GM18517 (cell line): ENCODE results near the gene MYCN.
"Not testable (repeated sequence)": the region's sequence is repeated elsewhere in the genome, so short reads cannot be mapped to it uniquely, and the experiment has no call there.

Source experiments
- ATAC-seq: cut with Tn5 transposase; IDR thresholded peaks from one replicate; pipeline ENCODE4 v1.9.1; 2021; ENCODE audit warnings: mild to moderate bottlenecking, moderate library complexity; ENCODE audit not compliant: unreplicated experiment

The MYCN gene

DNA sequence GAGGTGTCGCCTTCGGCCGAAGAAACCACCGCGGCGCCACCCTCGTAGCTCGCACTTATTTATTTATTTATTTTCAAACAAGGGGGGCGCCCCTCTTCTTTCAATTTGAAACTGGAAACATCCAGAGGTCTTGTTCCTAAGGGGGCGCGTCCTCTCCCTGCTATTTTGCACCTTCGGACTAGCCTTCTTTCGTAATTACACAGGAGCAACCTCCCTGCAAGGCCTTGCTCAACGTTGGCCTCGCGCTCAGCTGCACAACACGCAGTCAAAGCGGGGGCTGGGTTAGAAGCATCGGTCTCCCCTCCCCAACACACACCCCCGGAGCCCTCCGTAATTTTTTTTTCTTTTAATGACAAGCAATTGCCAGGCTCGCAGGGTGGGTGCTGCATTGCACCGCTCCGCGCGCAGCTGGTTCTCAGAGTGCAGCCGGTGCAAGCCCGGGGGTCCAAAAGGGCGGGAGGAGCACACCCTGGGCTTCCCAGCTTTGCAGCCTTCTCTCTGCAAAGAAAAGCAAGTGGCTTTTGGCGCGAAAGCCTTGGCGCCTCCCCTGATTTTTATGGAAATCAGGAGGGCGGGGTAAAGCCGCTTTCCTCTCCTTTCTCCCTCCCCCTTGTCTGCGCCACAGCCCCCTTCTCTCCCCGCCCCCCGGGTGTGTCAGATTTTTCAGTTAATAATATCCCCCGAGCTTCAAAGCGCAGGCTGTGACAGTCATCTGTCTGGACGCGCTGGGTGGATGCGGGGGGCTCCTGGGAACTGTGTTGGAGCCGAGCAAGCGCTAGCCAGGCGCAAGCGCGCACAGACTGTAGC lies at the start of gene MYCN:
Gene MYCN, plus strand, starts transcription at position 697 of the 807 bp plus-strand sequence. CDS start 1,515 bp downstream, outside the sequence.
- ATAC-seq: no peak

DNA sequence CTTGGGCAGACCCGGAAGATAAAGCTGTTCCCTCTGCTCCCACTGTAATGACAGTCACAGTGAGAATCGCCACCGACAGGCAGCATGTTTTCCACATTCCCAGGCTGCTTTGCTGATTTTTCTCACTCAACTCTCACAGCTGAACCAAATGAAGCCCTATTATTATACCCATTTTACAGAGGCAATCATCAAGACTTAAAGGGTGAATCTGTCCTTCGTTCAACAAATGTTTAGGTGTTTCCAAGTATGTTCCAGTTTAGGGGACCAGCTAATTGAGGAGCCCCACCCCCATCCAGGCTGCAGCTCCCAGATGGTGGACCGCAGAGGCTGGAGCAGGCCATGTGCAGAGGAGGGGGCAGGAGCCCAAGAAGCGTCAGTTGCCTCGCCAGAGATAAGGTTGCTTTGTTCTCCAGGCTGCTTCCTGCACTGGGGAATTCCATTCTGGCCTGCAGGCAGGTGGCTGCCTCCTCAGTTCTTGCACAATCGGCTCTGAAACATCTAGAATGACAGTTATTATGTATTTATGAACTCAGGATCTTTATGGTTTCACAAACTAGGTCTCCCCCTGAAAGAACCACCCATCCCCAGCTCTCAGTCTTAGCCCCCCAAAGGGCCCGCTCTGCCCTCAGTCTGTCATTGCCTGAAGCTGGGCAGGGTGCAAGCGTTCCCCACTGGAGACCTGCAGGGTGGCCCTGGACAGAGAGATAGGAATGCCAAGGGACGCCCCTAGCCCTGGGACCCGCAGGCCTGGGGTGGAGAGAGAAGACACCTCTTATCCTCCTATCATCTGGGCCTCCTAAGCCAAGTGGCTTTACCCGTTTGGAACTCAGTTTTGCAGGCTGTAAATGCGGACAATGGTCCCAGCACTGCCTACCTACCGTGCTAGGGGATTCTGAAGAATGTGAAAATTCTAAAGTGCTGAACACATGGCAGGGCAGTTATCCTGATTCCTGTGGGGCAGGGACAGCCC lies 49.1 kb upstream of the MYCN start:
- no peak for ATAC-seq

DNA sequence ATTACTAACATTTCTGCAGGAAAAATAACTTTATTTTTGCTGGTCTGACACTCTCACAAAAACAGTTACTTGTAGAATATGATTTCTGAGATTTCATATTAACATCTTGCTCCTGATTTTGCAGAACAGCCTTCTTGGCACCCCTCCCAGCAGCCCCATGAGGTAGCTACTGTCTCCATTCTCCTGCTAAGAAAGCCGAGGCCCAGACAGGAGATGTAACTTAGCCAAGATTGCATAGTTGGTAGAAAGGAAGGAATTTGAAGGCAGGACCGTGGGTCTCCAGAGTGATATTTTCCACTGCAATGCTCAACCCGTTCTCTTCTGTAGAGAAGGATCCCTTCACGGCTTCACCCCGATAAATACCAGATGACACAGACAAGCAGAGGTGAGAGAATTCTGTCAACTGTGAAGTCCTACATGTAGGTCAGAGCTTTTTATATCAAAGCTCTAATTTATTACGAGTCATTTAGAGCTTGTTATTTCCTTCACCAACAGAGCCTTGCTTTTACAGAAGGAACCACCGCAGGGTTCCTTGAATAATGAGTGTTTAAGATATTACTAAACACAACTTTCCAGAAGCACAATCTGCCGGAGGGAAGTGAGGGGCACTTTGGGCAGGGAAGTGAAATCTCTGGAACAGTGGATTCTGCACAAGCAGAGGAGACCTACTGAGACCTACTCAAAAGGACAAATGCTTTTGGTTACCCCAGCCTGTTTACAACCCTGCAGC lies 48.0 kb upstream of the MYCN start:
- ATAC-seq: no peak

DNA sequence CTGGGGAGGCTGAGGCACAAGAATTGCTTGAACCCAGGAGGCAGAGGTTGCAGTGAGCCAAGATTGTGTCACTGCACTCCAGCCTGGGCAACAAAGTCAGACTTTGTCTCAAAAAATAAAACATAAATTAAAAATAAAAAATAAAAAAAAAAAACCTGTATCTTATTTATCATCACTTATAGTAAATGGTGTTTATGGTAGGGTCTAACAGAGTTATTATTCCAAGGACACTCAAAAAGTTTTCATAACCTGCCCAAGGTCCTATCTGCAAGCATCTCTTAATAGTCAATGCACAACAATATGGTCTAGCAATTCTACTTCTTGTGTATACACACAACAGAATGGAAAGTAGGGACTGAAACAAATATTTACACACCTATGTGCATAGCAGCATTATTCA lies 47.3 kb upstream of the MYCN start:
- no peak for ATAC-seq

DNA sequence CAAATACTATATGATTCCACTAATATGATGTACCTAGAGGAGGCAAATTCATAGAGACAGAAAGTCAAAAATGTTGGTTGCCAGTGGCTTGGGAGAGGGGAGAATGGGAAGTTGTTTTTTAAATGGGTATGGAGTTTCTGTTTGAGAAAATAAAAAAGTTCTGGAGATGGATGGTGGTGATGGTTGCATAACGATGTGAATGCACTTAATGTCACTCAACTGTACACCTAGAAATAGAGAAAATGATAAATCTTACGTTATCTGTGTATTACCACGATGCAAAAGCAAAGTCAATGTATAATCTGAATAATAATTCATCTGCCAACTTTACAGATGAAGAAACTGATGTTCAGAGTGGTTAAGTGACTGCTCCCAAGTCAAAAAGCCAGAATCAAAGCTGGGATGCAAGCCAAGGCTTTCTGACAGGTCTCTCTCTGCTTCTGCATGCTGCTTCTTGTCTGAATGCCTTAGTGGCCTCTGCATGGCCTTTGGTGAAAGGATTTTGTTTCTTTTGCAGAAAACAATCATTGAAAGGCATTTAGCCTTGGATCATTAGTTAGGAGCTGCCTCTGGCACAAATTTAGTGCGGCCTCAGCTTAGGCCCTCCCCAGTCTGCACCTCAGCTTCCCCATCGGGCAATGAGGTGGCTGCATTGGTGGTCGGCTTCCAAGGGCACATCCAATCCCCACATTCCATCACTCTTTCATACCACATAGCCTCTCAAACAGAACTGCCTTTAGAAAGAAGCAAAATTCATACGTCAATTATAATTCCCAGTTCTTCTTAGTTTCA lies 46.5 kb upstream of the MYCN start:
- no peak for ATAC-seq

DNA sequence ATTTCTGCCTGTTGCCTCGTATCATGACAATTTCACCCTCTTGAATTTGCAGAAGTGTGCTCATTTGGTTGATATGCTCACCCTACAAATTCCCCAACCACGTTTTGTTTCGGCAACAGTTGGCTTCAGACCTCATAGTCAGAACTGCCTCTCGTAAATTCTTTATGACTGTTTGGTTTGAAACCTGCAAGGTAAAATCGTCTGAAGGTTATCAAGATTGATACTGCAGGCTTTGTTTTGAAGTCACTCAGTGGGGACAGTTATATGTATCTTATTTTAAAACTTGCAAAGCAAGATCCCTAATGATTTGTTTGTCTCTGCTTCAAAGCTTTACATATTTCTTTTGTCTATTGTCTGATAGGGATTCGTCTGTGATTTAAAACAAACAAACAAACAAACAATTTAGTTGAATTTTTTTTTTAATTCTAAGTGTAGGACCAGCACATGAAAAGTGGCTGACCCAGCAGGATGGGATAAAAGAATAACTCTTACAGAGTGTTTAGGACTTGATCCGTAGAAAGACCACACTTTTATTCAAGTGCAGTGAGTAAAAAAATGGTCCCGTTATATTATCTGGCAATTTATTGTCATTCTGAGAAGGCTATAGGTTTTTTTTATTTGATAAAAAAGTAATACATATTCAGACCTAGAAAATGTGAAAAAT lies 45.7 kb upstream of the MYCN start:
- ATAC-seq: no peak

DNA sequence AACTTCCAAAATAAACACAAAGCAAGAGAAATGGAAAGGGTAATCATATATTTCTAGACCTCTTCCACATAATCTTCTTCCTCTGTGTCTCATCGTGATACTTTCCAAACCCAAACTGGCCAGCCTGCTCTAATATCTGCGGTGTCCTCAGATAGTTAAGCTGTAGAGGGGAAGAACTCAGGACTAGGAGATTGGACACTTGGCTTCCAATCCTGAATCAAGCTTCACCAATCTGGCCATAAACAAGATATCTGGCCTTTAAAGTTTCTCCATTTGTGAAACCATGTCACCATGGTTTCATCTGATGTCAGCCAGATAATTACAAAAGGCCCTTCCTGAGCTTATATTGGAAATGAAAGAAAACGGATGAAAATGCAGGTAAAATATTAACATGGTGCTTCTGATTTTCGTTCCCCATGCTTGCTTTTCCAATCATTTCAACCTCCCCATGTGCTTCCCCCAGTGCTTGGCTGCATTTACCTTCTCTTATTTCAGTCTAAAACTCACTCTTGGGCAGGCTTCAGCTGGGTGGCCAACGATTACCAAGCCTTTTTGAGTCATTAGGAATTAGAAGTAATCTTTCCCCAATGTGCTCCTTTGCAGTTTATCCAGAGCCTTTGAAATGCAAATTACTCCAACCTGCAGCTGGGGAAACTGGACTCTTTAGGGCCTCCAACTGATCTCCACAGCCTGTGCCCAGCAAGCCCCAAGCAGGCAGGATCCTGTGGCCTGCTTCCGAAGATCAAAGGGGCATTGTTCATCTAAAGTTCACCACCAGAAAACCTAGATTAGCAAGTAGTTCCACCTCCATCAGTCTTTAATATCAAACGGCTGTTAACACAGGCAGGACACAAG lies 44.5 kb upstream of the MYCN start:
- ATAC-seq: no peak

DNA sequence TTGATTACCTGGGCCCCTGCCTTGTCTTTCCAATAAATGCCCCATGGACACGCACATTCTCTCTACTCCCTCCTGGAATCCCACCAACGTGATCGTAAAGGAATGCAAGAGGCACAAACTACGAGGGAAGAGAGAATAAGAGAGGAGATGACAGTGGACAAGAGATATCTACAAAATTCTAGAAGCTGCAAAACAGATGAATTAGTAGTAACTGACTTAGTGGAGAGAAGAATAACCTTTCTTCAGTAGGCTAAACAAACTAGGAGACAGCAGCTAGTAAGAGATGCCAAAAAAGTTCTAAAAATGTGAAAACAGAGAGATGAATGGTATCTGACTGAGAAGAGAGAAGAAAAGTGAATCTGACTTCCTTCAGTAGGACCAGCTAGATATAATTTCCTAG lies 43.5 kb upstream of the MYCN start:
- no peak for ATAC-seq

DNA sequence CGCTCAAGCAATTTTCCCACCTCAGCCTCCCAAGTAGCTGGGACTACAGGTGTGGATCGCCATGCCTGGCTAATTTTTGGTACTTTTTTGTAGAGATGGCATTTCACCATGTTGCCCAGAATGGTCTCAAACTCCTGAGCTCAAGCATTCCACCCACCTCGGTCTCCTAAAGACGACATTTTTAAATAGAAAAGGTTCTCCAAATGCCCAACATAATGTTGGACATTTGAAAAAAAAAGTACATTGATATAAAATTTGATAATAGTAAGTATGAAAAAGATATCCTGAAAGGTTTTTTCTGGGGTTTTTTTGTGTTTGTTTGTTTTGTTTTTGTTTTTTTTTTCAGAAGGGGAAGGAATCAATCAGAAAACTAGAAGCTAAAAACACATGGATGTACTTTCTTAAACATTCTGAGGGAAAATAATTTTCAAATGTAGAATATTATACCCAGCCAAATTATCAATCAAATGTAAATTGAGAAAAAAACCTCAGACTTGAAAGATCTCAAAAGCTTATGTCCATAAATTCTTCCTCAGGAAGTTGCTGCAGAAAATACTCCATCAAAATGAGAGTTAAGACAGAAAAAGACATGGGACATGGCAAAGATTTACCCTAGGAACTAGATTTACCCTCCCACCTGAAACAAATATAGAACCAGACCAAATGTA lies 42.8 kb upstream of the MYCN start:
- no peak for ATAC-seq

DNA sequence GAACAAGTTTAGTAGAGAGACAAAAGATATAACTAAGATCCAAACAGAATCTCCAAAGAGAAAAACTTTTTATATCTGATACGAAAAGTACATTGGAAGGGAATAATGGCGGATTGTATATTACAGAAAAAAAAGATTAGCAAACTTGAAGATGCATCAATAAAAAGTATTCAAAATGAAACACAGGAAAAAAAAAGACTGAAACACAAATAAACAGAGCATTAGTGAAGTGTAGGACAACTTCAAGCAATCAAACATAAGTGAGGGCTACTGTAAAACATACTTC lies 41.1 kb upstream of the MYCN start:
- ATAC-seq: no peak

DNA sequence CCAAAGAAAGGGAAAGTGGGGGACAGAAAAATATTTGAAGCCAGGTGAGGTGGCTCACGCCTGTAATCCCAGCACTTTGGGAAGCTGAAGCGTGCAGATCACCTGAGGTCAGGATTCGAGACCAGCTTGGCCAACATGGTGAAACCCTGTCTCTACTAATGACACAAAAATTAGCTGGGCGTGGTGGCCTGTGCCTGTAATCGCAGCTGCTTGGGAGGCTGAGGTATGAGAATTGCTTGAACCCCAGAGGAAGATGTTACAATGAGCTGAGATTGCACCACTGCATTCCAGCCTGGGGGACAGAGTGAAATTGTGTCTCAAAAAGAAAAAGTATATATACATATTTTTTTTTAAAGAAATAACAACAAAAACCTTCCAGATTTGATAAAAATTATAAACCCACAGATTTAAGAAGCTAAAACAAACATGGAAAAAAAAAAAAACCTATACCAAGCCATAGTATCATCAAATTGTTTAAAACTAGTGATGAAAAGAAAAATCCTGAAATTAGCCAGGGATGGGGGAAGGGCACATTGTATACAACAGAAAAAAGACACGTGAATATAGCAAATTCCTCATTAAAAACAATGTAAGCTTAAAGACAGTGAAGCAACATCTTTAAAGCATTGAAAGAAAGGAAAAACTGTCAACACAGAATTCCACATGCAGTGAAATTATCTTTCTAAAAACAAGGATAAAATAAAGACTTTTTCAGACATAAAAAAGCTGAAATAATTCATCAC lies 40.4 kb upstream of the MYCN start:
- ATAC-seq: no peak

DNA sequence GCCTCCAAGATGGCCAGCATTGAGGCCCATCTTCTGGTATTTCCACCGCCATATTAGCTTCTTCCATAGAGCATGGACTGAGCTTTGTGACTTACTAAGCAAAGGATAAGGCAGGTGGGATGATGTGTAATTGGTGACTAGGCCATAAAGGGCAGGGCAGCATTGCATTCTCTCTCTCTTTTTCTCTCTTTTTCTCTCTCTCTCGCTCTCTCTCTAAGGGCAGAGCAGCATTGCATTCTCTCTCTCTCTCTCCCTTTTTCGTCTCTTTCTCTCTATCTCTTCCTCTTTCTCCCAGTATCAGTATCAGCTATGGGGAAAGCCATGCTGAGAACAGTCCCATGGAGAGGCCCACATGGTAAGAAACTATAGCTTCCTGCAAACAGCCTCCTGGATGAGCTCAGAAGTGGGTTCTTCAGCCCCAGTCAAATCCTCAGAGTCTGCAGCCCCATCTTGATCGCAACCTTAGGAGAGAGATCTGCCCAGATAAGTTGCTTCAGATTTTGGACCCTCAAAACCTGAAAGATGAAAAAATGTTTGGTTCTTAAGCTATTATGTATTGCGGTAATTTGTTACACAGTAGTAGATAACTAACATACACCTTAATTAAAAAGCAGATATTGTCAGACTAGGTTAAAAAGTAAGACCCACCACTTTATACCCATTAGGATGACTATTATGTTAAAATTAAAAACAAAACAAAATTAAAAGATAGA lies 39.1 kb upstream of the MYCN start:
- no peak for ATAC-seq

DNA sequence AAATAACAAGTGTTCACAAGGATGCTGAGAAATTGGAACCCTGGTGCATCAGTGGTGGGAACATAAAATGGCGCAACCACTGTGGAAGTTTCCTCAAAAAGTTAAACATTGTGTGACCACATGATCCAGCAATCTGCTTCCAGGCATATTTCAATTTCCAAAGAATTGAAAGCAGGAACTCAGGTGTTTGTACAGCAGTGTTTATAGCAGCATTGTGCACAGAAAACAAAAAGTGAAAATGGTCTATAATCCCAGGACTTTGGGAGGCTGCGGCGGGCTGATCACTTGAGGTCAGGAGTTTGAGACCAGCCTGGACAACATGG lies 38.6 kb upstream of the MYCN start:
- ATAC-seq: no peak

DNA sequence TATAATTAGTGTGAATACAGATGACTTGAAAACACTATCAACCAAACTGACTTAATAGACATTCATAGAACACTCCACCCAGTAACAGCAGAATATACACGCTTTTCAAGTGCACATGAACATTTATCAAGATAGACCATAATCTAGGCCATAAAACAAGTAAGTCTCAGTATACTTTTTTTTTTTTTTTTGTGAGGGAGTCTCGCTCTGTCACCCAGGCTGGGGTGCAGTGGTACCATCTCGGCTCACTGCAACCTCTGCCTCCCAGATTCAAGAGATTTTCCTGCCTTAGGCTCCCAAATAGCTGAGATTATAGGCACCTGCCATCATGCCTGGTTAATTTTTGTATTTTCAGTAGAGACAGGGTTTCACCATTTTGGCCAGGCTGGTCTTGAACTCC lies 36.4 kb upstream of the MYCN start:
- not testable (repeated sequence) for ATAC-seq

DNA sequence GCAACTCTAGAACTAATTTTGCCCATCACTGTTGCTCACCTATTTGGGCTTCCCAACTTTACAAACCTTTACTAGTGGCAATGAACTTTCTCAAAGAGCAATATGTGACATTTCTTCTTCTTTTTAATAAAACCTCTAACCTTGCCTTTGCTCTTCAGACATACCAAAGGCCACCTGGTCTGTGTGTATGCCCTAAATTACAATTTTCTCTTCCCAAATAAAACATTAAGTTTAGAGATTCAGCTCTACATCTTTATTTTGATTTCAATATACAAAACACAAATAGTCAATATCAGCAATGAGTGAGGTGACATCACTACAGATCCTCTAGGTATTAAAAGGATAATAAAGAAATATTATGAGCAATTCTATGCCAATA lies 35.1 kb upstream of the MYCN start:
- no peak for ATAC-seq

DNA sequence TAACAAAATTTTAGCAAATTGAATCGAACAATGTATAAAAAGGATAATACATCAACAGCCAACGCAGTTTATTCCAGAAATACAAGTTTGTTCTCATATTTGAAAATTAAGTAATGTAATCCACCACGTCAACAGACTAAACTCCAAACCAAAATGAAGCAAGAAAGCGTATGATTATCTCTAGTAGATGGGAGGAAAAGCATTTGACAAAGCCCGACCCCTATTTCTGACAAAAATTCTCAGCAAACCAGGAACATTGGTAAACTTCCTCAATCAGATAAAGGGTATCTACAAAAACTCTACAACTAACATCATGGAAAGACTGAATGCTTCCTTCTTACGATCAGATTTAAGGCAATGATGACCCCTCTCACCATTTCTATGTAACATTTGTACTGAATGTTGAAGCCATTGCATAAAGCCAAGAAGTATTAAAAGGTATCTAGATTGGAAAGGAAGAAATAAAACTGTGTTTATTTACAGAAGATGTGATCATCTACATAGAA lies 34.3 kb upstream of the MYCN start:
- ATAC-seq: no peak

DNA sequence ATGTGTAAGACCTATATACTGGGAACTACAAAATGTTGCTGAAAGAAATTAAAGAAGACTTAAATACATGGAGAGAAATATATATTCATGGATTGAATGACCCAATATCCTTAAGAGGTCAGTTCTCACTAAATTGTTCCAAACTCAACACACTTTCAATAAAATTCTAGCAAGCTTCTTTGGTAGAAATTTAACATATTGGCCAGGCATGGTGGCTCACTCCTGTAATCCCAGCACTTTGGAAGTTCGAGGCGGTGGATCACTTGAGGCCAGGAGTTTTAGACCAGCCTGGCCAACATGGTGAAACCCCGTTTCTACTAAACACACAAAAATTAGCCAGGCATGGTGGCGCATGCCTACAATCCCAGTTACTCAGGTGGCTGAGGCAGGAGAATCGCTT lies 33.6 kb upstream of the MYCN start:
- no peak for ATAC-seq
